ENCODE measurements around the gene THAP11.
"Not testable (repeated sequence)": the region's sequence is repeated elsewhere in the genome, so short reads cannot be mapped to it uniquely, and the experiment has no call there.

The THAP11 gene

DNA sequence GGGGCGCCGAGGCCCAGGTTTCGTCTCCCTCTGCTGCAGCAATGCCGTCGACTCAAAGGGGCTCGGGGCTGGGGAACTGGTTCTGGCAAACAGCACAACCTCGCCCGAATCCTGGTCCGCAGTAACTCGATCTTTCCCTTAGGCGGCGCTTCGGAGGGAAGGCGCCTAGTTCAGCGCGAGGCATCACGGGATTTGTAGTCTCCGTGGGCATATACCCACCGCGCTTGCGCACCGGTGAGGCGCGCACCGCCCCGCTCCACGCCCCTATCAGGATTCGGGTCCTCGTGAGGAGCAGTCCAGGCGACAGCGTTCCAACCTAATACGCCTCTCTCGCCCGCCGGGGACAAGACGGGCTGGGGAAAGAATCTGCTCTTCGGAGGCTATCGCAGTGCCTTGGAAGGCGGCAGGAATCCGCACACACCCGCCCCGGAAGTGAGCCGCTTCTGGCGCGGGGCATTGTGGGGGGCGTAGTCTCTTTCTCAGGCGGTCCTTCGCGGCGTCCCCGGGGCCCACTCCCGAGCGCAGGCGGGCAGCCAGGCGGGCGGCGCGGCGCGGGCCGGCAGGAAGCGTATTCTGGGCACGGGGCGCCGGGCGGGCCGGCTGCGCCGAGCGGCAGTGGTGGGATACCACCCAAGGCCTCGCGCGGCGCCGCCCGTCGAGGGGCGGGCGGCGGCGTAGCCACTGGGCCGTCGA is at the start of gene THAP11:
TSS of gene THAP11 (plus strand) at position 505 of the 693 bp plus-strand sequence. CDS start 235 bp downstream, outside the sequence.
- peak; percentile 93 for DNase-seq

DNA sequence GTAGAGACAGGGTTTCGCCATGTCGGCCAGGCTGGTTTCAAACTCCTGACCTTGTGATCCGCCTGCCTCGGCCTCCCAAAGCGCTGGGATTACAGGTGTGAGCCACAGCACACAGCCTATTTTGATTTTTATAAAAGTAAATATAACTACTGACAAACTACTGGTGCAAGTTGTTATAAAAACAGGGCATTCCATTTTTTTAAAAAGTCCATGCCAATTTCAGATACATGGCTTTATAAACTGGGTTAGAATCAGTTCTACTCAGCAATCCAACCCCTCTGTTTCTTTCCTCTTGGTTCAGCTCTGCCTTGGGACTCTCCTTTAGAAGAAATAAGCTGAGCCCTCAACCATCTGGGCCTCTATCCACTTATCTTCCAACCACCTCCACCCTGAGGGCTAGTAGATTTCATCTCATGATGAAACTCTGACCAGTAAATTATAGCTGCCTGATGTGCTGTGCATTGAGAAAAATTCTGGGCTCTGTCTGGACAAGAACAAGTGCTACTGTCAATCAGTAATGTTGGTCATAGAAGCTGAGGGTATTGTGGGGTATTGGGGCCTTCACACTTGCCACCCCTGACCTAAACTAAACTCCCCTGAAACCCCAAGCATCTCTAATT is 45.9 kb upstream of the THAP11 start:
- no peak for DNase-seq

DNA sequence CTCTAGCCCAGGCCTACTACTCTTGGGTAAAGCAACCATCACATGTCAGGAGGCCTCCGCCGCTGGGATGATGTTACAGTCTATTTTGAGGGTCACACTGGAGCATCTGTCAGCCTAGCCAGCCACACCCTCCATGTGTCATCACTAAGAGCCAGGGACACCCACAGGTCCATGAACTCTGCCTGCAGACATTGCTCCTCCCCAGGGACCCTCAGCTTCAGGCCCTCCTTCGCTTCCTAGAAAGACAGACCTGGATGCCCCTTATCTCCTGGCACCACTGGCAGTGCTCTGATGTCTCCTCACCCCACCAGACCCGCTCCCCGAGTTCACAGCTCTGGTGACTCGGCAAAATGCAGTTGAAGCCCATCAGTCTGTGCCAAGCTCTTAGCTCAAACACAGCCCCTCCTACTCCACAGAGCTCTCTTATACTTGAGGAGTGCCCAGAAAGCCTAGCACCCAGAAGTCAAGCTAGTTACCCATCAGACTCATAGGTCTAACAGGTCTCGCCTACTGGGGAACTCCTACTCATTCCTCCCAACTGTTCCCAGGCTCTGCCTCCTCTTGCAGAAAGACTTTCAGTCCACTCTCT is 41.7 kb upstream of the THAP11 start:
- no peak for DNase-seq

DNA sequence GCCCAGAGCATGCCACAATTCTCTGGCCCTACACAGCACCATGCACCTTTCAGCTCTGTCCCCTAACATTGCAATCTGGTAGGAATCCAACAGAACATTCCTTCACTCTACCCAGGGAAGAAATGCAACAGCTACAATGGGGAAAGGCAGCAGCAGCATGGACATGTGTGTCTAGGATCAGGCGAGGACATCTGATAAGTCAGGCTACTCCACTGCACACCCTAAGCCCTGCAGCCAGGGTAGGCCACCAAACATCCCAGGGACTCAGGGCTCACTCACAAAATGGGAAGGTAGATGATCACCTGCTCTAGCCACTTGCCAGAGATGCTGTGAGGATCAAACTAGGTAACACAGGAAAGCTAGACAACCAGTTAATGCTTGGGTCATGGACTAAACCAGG is 40.9 kb upstream of the THAP11 start:
- DNase-seq: no peak

DNA sequence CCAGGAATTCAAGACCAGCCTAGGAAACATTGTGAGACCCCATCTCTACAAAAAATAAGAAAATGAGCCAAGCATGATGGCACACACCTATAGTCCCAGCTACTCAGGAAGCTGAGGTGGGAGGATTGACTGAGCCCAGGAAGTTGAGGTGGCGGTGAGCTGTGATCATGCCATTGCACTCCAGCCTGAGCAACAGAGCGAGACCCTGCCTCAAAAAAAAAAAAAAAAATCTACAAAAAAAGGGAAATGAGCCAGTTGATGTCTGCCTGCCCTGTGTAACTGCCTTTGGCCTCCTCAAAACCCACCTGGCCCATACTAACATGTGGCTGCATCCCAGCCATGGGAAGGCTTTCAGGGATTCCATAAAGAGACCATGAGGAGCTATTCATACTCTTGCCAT is 40.2 kb upstream of the THAP11 start:
- DNase-seq: no peak

DNA sequence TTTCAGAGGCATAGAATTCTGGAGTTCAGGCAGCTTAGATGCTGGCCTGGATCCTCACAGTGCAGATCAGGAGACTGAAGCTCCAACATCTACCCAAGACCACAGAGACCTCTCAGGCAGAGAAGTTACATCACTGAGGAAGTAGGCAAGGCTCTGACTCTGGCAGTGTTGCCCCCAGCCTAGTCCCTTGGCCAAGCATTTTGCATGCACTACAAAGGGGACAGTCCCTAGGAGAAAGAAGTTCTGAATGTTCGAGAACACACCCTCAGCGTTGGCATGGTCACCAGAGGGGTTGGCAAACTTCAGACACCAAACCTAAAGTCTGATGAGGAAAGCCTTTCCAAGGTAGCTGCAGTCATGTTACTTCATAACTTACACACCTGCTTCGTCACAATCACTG is 38.2 kb upstream of the THAP11 start:
- DNase-seq: no peak

DNA sequence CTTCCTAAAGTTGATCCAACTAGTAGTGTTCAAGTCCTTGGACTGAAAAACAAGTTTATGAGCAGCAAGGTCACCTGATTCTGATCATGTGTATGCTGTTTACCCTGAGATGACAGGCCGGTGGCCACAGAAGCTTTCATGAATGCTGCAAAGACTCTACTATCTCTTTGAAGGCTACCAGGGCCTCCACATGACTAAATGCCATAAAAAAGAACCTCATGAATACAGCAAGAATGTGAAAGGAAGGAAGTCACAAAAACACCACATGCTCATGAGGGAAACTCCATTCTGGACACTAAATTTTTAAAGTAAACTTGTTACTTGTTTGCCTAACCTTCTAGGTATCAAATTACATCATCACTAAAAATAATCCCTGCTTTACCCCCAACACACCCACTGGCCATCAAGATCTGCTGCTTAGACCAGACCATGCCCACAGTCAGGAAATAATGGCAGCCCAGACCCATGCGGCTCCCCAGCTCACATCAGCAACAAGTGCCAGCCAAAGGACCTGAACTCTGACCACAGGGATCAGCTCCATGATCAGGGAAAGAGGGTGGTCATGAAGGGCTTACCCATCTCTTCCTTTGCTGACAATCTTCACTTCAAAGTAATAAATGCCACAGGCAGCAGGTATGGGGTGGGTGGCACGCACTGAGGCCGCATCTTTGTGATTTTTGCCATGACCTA is 37.1 kb upstream of the THAP11 start:
- DNase-seq: no peak

DNA sequence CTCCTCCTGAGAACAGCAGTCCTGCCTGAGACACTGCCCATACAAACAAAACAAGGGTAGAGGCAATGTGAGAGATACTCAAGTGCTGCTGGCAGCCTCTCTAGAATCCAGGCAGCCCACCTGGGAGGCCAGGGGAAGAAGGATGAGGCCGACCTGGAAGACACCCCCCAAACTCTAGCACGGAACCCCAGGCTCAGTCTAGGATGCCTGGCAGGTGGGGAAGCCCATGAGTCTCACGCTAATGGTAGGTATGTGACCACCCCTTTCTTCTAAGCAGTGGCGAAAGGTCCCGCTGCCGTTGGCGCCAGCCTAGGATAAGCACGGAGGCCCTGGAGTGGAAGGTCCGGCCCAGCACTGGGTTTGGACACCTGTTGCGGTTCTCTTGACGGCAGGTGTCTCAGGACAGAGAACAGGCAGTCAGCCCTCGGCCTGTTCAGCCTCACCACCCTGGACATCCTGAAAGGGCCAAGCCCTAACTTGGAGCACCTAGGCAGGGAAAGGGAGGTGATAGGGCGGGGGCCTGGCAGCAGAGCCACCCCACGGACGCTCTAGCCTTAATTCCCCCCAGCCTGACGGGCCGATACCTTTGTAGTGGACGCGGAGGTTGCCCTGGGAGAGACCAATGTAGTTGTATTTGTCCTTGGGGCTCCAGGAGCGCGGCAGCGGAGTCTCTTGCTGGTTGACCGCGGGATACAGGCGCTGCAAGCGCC is 36.2 kb upstream of the THAP11 start:
- no peak for DNase-seq

DNA sequence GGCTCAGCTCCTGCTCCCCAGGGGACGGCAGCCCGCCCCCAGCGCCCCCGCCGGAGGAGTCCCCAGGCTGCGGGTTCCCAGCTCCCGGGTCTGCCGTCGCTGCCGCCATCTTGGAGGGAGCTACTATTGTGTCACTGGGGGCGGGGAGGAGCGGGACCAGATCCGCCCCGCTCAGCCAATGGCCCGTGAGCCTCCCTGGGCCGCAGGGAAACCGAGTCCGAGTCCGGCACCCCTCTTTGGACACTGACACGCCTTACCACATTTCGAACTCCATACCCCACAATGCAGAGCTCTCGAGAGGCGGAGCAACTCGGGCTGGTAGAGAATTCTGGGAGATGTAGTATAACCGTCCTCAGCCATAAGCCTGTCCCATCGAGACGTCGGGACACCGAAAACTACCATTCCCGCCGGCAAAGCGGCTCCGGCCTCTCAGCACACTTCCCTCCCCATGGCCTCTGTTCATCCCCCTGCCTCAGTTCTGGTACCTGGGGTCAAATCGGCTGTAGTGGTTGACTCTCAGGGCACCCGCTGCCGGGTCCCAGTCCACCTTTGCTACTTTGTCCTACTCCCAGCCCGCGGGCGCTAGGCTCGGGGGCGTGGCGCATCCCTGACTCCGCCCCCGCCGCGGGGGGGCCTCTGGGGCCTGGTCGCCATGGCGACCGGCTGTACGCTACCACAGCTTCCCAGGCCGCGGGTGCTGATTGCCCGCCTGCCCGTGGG is 35.5 kb upstream of the THAP11 start, which contains the start of the genes RANBP10 and TSNAXIP1:
TSS of gene RANBP10 (minus strand) at position 133 of the 720 bp plus-strand sequence. CDS start at position 109, 24 bp downstream.
TSS of gene TSNAXIP1 (plus strand) at position 462 of the 720 bp plus-strand sequence. CDS start 261 bp downstream, outside the sequence.
- peak; percentile 99 for DNase-seq

DNA sequence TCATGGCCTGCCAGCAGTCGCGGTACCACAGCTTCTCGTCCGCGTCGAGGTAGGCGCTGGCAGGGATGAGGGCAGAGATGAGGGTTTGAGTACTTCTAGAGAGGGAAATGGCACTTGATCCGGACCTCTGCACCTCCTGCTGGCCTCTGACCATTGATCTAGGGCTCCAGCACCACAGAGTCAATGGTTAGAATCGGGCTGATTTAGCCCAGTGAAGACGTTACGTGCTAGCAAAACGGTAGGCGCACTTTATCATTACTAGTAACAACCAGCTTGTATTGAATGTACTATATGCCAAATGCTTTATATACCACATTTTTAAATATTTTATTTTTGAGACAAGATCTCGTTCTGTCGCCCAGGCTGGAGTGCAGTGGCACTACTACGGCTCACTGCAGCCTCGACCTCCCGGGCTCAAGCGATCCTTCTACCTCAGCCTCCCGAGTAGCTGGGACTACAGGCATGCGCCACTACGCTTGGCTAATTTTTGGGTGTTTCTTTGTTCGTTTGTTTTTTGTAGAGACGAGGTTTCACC is 34.9 kb upstream of the THAP11 start:
- DNase-seq: no peak

DNA sequence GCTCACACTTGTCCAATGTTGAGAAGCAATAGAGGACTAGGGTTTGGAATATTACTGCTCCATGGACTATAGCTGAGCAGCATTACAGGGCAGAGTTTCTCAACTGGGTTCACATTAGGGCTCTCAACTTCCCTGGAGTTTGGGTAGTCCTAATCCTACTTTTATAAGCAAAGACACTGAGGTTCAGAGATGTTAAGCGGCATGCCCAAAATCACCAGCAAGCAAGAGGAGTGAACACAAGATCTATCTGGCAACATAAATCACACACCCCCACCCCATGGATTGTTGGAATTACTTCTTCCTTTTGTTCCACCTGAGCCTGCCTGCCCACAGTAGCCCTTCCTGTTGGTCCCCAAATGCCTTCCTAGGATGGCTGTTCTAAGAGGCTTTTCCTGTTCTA is 30.2 kb upstream of the THAP11 start:
- no peak for DNase-seq

DNA sequence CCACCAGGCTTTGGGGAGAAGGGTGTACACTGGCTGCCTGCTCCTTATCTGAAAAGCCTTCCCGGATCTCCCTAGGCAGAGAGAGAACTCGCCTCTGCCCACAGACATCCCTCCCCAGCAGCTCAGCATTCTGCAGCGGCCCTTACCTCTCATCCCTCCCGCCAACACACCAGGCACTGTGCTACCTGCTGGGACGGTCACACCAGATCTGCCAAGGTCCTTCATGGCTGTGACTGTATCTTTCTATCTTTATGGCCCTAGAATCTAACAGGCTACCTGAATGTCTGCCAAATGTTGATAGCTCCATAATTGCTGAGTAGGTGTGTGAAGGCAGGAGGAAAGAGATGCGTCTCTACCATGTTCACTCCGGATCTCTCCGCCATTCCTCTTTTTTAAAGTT is 27.6 kb upstream of the THAP11 start:
- no peak for DNase-seq

DNA sequence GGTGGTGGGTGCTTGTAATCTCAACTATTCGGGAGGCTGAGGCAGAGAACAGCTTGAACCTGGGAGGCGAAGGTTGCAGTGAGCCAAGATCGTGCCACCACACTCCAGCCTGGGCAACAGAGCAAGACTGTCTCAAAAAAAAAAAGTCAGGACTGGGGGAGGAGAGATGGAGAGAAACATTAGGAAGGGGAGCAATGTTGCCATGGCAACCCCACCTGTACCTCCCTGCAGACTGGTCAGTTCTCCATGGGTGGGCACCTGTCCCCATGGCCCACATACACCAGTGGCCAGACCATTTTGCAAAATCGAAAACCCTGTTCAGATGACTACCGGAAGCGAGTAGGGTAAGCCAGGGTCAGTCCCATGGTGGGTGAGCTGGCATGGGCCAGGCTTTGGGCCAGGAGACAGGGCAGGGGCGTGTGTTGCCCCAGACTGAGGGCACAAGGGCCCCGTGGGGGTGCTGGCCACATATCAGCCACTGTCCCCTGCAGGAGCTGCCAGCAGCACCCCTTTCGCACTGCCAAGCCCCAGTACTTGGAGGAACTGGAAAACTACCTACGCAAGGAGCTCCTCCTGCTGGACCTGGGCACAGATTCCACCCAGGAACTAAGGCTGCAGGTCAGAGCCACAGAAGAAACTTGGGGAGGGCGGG is 21.4 kb upstream of the THAP11 start:
- no peak for DNase-seq

DNA sequence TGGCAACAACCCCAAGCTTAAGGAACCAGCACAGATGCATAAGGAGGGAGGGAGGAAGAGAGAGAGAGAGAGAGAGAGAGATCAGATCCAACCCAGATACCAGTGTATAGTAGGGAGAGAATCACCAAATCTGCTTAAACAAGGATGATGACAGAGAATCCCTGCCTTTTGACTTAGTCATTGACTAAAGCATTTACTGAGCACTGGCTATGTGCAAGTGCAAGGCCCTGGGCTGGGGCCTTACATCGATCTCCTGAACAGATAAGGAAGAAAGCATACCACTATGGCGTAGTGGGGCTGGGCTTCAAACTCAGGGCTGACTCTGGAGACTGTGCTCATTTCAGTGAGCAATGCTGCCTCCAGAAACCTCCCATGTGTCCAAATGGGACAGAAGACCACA is 19.6 kb upstream of the THAP11 start:
- DNase-seq: no peak

DNA sequence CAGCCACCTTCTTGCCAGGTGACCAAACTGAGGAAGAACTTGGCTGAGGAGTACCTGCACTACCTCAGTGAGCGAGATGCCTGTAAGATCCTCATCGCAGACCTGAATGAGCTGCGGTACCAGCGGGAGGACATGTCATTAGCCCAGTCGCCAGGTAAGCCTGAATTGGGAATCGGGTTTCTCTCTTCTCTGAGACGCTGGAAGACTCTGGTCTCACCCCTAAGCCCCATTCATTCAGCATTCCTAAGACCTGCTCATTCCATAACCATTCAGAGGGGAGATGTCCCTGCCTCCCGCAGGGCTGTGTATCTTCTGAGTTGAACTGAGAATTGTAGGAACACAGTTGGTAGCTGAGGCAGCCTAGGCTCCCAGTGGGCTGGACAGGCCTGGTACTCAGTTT is 17.0 kb upstream of the THAP11 start:
- no peak for DNase-seq

DNA sequence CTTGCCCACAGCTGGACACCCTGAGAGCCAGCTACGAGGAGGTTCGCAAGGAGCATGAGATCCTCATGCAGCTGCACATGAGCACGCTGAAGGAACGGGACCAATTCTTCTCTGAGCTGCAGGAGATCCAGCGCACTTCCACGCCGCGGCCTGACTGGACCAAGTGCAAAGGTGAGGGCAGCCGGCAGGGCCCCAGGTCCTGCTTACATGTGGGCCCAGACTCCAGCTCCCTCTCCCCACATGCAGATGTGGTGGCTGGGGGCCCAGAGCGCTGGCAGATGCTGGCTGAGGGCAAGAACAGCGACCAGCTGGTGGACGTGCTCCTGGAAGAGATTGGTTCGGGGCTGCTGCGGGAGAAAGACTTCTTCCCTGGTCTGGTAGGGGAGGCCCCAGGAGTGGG is 16.2 kb upstream of the THAP11 start:
- DNase-seq: no peak

DNA sequence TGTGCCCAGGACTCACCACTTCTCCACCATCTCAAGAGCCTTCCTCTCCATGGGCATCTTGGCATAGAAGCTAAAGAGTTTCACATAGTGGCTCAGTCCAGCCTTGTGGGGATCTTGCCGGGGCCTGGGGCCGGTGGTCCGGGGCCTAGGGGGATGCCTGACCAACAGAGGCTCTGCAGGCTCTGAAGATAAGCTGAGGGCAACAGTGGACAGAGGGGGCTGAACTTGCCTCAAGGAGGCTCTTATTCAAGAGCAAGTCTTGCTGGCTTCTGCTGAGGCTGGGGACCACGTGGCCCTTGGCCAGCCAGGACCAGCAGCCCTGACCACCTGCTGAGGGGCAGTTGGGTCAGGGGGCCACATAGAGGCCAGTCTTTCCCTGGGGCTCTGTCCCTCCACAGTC is 13.5 kb upstream of the THAP11 start:
- DNase-seq: no peak

DNA sequence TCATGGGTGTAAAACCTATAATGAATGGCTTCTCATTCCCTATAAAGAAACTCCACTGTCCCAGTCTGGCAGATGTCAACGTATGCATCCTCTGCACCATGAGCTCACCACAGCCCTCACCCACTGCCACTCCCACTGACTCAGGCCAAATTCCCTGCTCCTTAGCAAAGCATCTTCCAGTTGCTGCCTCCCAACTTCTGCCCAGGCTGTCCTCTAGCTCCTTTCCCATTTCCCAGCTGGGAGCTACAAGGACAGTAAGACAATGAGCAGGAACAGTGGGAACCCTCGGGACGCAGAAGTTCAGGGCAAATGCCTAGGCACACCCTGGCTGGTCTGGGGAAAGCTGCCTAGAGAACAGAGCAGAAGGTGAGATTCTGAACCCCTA is 9.1 kb upstream of the THAP11 start:
- DNase-seq: no peak

DNA sequence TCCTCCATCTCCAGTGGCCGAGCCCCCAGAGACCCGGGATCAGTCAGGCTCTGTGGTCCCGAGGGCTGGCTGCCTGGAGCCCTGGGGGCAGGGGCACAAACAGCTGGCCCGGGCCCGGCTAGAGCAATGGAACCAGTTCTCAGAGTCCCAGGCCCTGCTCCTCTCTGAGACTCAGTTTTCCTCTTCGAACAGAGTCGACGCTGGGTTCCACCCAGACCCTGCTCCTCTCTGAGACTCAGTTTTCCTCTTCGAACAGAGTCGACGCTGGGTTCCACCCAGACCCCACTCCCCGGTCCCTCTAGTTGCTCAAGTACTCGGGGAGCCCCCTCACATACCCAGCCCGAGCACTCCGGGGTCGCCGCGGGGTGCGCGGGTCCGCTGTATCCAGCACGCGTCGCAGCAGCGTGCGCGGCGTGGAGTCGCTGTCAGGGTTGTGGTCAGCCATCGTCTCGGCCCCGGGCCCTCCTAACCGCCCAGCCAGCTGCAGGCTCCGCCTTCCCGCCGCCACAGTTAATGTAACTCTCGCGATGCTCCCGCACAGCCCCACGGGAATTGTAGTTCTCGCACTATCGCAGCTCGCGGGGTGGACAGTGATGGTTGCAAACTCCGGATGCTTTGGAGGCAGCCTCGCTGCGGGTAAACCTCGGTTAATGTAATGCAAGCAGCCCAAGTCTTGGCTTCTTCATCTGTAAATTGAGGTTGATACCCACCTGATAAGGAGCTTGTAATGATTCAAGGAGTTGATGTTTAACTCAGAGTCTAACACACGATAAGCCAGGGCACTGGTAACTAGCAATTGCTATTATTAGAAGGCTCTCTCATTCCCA is 8.5 kb upstream of the THAP11 start:
- peak; percentile 82 for DNase-seq

DNA sequence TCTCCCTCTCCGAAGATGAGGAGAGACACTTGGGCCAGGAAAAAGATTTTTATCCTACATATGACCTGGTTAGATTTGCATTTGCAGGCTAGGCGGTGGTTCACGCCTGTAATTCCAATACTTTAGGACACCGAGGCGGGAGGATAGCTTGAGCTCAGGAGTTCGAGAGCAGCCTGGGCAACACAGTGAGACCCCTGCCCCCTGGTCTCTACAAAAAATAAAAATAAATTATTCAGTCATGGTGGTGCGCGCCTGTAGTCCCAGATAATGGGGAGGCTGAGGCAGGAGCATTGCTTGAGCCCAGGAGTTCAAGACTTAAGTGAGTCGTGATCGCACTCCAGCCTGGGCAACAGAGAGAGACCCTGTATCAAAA is 7.9 kb upstream of the THAP11 start:
- DNase-seq: no peak

DNA sequence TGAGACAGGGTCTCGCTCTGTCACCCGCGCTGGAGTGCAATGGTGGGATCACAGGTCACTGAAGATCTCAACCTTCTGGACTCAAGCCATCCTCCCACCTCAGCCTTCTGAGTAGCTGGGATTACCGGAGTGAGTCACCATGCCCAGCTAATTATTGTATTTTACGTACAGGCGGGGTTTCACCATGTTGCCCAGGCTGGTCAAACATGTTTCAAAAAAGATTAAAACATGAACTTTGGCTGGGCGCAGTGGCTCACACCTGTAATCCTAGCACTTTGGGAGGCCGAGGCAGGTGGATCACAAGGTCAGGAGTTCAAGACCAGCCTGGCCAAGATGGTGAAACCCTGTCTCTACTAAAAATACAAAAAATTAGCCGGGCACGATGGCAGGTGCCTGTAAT is 4.9 kb upstream of the THAP11 start:
- not testable (repeated sequence) for DNase-seq
